HEK293 (cell line): ENCODE data around the gene PLEKHG5.

ENCODE experiments used
- GFI1B ChIP-seq: fragments of 450-650 bp; formaldehyde crosslinking; IDR thresholded peaks from 2 replicates; pipeline ENCODE4 v1.5.1; 2016; ENCODE audit warnings: missing biosample characterization, missing genetic modification characterization
- GLIS1 ChIP-seq: fragments of 450-650 bp; formaldehyde crosslinking; IDR thresholded peaks from 2 replicates; pipeline ENCODE4 v1.5.1; 2016; ENCODE audit warnings: missing biosample characterization, missing genetic modification characterization
- HOXA7 ChIP-seq: sonication (generic); formaldehyde crosslinking; IDR thresholded peaks from 2 replicates; pipeline ENCODE4 v1.8.1; 2022; ENCODE audit warnings: missing genetic modification reagents, borderline replicate concordance
- IKZF3 ChIP-seq: fragments of 450-650 bp; IDR thresholded peaks from 2 replicates; pipeline ENCODE4 v1.5.0; 2018; ENCODE audit warnings: missing biosample characterization, mild to moderate bottlenecking, missing genetic modification characterization, moderate library complexity
- KLF1 ChIP-seq: fragments of 450-650 bp; formaldehyde crosslinking; IDR thresholded peaks from 2 replicates; pipeline ENCODE4 v1.5.1; 2016; ENCODE audit warnings: missing biosample characterization, missing genetic modification characterization
- KLF17 ChIP-seq: fragments of 450-650 bp; formaldehyde crosslinking; IDR thresholded peaks from 2 replicates; pipeline ENCODE4 v1.5.1; 2016; ENCODE audit warnings: missing biosample characterization, missing genetic modification characterization
- KLF7 ChIP-seq: fragments of 450-650 bp; formaldehyde crosslinking; IDR thresholded peaks from 2 replicates; pipeline ENCODE4 v1.5.1; 2016; ENCODE audit warnings: missing biosample characterization, missing genetic modification characterization, borderline replicate concordance
- KLF8 ChIP-seq: fragments of 450-650 bp; formaldehyde crosslinking; IDR thresholded peaks from 2 replicates; pipeline ENCODE4 v1.5.1; 2016; ENCODE audit warnings: missing biosample characterization, missing genetic modification characterization
- PBX3 ChIP-seq: sonication (generic); formaldehyde crosslinking; IDR thresholded peaks from 2 replicates; pipeline ENCODE4 v1.8.1; 2022; ENCODE audit warnings: mild to moderate bottlenecking, moderate library complexity, missing genetic modification reagents
- SP3 ChIP-seq: fragments of 450-650 bp; formaldehyde crosslinking; IDR thresholded peaks from 2 replicates; pipeline ENCODE4 v1.5.1; 2016; ENCODE audit warnings: missing biosample characterization, missing genetic modification characterization
- YY1 ChIP-seq: fragments of 450-650 bp; formaldehyde crosslinking; IDR thresholded peaks from 2 replicates; pipeline ENCODE4 v1.5.1; 2018; ENCODE audit warnings: missing biosample characterization, missing genetic modification characterization
- ZBTB21 ChIP-seq: fragments of 450-650 bp; formaldehyde crosslinking; IDR thresholded peaks from 2 replicates; pipeline ENCODE4 v1.5.1; 2017; ENCODE audit warnings: missing biosample characterization, missing genetic modification characterization
- ZBTB26 ChIP-seq: fragments of 450-650 bp; formaldehyde crosslinking; optimal IDR thresholded peaks from 2 replicates; pipeline ENCODE3; 2016; ENCODE audit warnings: missing biosample characterization, mild to moderate bottlenecking, missing genetic modification characterization
- ZBTB48 ChIP-seq: fragments of 450-650 bp; formaldehyde crosslinking; IDR thresholded peaks from 2 replicates; pipeline ENCODE4 v1.5.1; 2016; ENCODE audit warnings: missing biosample characterization, missing genetic modification characterization
- ZBTB49 ChIP-seq: fragments of 450-650 bp; formaldehyde crosslinking; IDR thresholded peaks from 2 replicates; pipeline ENCODE4 v1.5.1; 2016; ENCODE audit warnings: missing biosample characterization, missing genetic modification characterization, low read depth
- ZBTB8A ChIP-seq: fragments of 450-650 bp; formaldehyde crosslinking; IDR thresholded peaks from 2 replicates; pipeline ENCODE4 v1.5.1; 2016; ENCODE audit warnings: missing biosample characterization, missing genetic modification characterization
- ZIC2 ChIP-seq: fragments of 450-650 bp; formaldehyde crosslinking; IDR thresholded peaks from 2 replicates; pipeline ENCODE4 v1.5.1; 2016; ENCODE audit warnings: missing biosample characterization, missing genetic modification characterization
- ZNF146 ChIP-seq: fragments of 450-650 bp; formaldehyde crosslinking; IDR thresholded peaks from 2 replicates; pipeline ENCODE4 v1.5.1; 2016; ENCODE audit warnings: missing biosample characterization, missing genetic modification characterization
- ZNF169 ChIP-seq: fragments of 450-650 bp; formaldehyde crosslinking; IDR thresholded peaks from 2 replicates; pipeline ENCODE4 v1.5.1; 2016; ENCODE audit warnings: missing biosample characterization, missing genetic modification characterization
- ZNF175 ChIP-seq: fragments of 450-650 bp; formaldehyde crosslinking; IDR thresholded peaks from 2 replicates; pipeline ENCODE4 v1.5.1; 2016; ENCODE audit warnings: missing biosample characterization, missing genetic modification characterization
- ZNF18 ChIP-seq: fragments of 450-650 bp; formaldehyde crosslinking; IDR thresholded peaks from 2 replicates; pipeline ENCODE4 v1.5.1; 2016; ENCODE audit warnings: missing biosample characterization, missing genetic modification characterization
- ZNF2 ChIP-seq: fragments of 450-650 bp; formaldehyde crosslinking; IDR thresholded peaks from 2 replicates; pipeline ENCODE4 v1.5.1; 2016; ENCODE audit warnings: missing biosample characterization, missing genetic modification characterization
- ZNF221 ChIP-seq: fragments of 450-650 bp; formaldehyde crosslinking; IDR thresholded peaks from 2 replicates; pipeline ENCODE4 v1.5.1; 2017; ENCODE audit warnings: missing biosample characterization, missing genetic modification characterization, borderline replicate concordance
- ZNF335 ChIP-seq: fragments of 450-650 bp; formaldehyde crosslinking; conservative IDR thresholded peaks from 2 replicates; pipeline ENCODE4 v1.5.1; 2016; ENCODE audit warnings: missing biosample characterization, missing genetic modification characterization
- ZNF510 ChIP-seq: fragments of 450-650 bp; formaldehyde crosslinking; IDR thresholded peaks from 2 replicates; pipeline ENCODE4 v1.5.1; 2018; ENCODE audit warnings: mild to moderate bottlenecking, missing genetic modification characterization, missing biosample characterization; ENCODE audit not compliant: insufficient replicate concordance
- ZNF624 ChIP-seq: fragments of 450-650 bp; formaldehyde crosslinking; IDR thresholded peaks from 2 replicates; pipeline ENCODE4 v1.5.1; 2017; ENCODE audit warnings: missing biosample characterization, missing genetic modification characterization
- ZNF639 ChIP-seq: fragments of 450-650 bp; formaldehyde crosslinking; IDR thresholded peaks from 2 replicates; pipeline ENCODE4 v1.5.1; 2016; ENCODE audit warnings: missing biosample characterization, missing genetic modification characterization
- ZSCAN23 ChIP-seq: fragments of 450-650 bp; formaldehyde crosslinking; IDR thresholded peaks from 2 replicates; pipeline ENCODE4 v1.5.1; 2016; ENCODE audit warnings: missing biosample characterization, missing genetic modification characterization
- ZSCAN5A ChIP-seq: fragments of 450-650 bp; formaldehyde crosslinking; IDR thresholded peaks from 2 replicates; pipeline ENCODE4 v1.5.1; 2016; ENCODE audit warnings: missing biosample characterization, missing genetic modification characterization

Gene PLEKHG5

GRCh38 chr1:6475381-6476133, 15.9 kb downstream of the PLEKHG5 start (continued):
- TF ChIP-seq GFI1B (tag by site-specific recombination) (no peak), ZBTB8A (peak; percentile 17; the same call in 1 of the 2 replicates), YY1 (tag by site-specific recombination) (no peak), ZNF175 (tag by site-specific recombination) (no peak), ZSCAN23 (tag by site-specific recombination) (no peak), GLIS1 (no peak), ZBTB21 (tag by site-specific recombination) (no peak), ZNF18 (tag by site-specific recombination) (no peak), ZNF639 (tag by site-specific recombination) (no peak), ZNF2 (tag by site-specific recombination) (0 out of 2 replicates have a peak, but pooled peaks have one; percentile 34), ZNF146 (tag by site-specific recombination) (no peak), ZNF510 (tag by site-specific recombination) (no peak), ZBTB26 (tag by site-specific recombination) (peak; percentile 17), SP3 (tag by site-specific recombination) (no peak; the same call in 1 of the 2 replicates), HOXA7 (CRISPR knock-in tag) (no peak), IKZF3 (0 out of 2 replicates have a peak, but pooled peaks have one; percentile 3), ZBTB48 (tag by site-specific recombination) (no peak), ZNF335 (tag by site-specific recombination) (no peak), ZNF624 (no peak), ZSCAN5A (no peak), PBX3 (0 out of 2 replicates have a peak, but pooled peaks have one; percentile 38), KLF17 (tag by site-specific recombination) (peak; percentile 84), KLF1 (no peak), KLF8 (tag by site-specific recombination) (peak; percentile 65; the same call in 1 of the 2 replicates), ZBTB49 (tag by site-specific recombination) (no peak), ZNF169 (tag by site-specific recombination) (no peak), ZIC2 (tag by site-specific recombination) (peak; percentile 64), KLF7 (no peak), ZNF221 (tag by site-specific recombination) (no peak)
